Measurements from ENCODE around the gene P4HA3.
"Not testable (repeated sequence)": the region's sequence is repeated elsewhere in the genome, so short reads cannot be mapped to it uniquely, and the experiment has no call there.

The P4HA3 gene

DNA sequence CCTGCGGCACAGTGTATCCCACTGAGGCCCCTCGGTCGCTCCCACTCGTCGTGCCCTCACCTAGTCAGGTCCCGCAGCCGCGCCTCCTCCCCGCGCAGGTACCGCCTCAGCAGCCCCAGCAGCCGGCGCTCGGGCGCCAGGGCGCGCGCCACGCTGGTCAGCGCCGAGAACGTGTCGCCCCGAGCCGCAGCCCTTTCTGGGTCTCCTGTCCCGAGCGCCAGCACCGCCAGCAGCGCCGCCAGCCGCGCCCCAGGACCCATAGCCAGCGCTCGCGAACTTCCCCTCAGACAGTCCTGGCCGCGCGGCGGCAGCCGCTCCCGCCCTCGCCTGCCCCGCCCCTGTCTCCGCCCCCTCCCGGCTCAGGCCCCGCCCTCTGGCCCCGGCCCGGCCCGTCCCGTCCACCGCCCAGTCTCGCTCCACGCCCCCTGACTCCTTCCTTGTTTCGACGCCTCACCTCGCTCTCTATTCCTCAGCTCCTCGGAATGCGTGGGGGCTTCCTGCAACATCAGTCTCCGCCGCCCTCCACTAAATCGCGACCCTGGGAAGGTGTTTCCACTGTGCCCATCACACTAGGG is at the start of gene P4HA3:
TSS of gene P4HA3 (minus strand) at position 289 of the 575 bp plus-strand sequence. CDS start at position 260, 29 bp downstream.
- DNase-seq = peak in 8 of 56 donors; percentile 1 to 63 (median 18)

DNA sequence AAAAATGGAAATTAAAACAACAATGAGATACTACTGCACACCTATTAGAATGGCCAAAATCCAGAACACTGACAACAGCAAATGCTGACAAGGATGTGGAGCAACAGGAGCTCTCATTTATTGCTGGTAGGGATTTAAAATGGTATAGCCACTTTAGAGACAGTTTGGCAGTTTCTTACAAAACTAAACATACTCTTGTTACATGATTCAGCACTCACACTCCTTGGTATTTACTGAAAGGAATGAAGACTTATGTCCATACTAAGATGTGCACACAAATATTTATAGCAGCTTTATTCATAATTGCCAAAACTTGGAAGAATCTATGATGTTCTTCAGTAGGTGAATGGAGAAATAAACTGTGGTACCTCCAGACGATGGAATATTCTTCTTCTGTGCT is 46.0 kb upstream of the P4HA3 start:
- DNase-seq = no peak

DNA sequence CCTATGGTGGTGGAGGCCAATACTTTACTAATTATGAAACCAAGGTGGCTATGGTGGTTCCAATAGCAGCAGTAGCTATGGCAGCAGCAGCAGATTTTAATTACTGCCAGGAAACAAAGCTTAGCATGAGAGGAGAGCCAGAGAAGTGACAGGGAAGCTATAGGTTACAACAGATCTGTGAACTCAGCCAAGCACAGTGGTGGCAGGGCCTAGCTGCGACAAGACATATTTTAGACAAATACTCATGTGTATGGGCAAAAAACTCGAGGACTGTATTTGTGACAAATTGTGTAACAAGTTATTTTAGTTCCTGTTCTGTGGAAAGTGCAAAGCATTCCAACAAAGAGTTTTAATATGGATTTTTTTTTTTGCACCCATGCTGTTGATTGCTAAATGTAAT is 44.2 kb upstream of the P4HA3 start:
- no peak for DNase-seq

DNA sequence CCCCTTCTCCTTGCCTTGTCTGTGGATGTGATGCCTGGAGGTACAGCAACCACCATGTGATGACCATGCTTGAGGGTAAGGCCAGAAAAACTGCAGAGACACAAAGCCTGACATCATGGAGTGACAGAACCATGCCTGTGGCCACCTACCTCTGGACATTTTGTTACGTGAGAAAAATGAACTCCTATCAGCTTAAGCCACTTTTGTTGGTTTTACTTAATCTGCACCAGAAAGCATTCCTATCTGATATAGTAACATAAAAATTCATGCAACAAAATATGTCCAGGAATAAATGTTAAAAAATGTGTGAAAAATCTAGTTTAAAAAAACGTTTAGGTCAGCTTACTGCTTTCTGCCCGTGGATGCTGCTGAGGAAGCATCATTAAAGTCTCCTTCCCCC is 42.6 kb upstream of the P4HA3 start:
- no peak for DNase-seq

GRCh38 chr11:74347381-74347780 is 35.9 kb upstream of the P4HA3 start:
- no peak for DNase-seq

- DNase-seq = no peak
Measured at GRCh38 chr11:74345420-74345819, 34.0 kb upstream of the P4HA3 start.

- DNase-seq = no peak
Measured at GRCh38 chr11:74341921-74342320, 30.5 kb upstream of the P4HA3 start.

DNA sequence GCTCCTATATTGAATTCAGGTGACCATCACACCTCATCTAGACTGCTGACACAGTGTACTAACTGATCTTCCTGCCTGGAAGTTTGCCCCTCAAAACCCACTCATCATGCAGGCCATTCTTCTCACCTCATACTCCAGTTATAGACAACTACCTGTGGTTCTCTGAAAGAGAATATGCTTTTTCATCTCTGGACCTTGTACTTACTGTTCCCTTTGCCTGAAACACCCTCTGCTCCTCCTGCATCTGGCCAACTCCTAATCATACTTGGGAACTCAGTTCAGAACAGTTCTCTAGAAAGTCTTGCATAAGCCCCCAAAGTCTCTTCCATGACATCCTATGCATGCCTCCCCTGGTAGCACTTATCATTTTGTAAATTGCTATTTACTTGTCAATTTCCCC is 28.2 kb upstream of the P4HA3 start:
- no peak for DNase-seq

DNA sequence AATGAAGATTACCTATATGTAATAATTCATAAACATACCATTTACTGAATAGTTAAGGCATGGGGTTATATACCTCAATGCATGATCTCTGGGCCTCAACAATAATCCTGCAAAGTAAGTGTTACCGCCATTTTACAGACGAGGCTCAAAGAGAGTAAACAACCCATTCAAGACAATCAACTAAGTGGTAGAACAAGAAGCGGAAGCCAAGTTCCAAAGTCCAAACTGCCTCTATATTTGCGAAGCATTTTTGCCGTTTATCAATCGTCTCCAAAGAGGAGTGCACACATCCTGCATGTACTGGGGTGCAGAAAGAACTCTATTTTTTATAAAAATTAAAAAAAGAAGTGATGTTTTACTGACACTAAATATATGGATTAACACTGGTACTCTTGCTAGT is 27.5 kb upstream of the P4HA3 start:
- no peak for DNase-seq

DNA sequence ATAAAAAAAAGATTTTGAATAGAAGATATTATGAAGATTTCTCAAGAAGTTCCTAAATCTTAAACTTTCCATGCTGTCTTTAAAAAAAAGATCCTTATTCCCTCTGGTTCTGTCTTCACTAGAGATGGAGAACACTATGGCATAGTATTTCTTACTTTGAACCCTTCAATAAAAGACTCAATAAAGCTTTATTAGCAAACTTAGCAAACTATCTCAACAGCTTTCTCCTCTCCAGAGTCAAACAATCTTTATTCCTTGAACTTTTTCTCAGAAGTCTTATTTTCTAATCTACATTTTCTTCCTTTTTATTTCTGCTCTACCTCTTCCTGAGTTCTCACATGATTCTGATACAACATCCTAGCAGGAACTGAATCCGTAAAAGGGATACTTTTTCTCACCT is 21.8 kb upstream of the P4HA3 start:
- DNase-seq = no peak

GRCh38 chr11:74332291-74332690 is 20.9 kb upstream of the P4HA3 start:
- no peak for DNase-seq

- not testable (repeated sequence) for DNase-seq
Measured at GRCh38 chr11:74331000-74331399, 19.6 kb upstream of the P4HA3 start.

DNA sequence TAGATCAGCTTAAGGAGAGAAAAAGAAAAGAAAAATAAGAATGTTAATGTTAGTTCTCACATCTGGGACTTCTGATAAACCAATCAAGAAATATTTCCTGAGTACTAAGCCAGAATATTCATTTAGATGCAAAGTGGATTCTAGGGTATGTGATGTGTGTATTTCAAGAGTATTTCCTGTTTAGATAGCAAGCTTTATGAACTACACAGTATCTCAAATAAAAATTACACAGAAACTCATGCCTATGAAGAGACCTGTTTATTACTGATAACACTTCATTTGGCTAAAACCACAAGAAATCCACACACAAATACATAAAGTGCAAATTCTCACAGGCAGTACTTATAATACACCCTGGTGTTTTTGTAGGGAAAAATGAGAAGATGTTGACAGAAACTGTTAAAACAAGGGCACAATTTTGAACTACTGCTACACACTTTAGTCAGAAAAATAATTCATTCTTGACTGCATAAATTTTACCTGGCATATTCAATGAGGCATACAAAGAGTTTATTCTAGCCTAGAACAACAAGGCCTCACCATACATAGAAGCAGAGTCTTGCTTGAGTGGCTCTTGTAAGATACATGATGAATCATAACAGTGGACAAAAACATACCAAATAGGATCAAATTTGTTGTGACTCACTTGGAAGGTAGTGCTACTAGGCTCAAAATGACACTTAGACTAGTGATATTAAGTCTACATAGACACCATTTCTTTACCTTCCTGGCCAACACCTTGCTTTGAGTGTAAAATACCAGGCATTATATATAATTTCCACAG is 18.8 kb upstream of the P4HA3 start:
- DNase-seq = no peak

- no peak for DNase-seq
Measured at GRCh38 chr11:74327076-74327475, 15.6 kb upstream of the P4HA3 start.

- no peak for DNase-seq
Measured at GRCh38 chr11:74326665-74327064, 15.2 kb upstream of the P4HA3 start.

DNA sequence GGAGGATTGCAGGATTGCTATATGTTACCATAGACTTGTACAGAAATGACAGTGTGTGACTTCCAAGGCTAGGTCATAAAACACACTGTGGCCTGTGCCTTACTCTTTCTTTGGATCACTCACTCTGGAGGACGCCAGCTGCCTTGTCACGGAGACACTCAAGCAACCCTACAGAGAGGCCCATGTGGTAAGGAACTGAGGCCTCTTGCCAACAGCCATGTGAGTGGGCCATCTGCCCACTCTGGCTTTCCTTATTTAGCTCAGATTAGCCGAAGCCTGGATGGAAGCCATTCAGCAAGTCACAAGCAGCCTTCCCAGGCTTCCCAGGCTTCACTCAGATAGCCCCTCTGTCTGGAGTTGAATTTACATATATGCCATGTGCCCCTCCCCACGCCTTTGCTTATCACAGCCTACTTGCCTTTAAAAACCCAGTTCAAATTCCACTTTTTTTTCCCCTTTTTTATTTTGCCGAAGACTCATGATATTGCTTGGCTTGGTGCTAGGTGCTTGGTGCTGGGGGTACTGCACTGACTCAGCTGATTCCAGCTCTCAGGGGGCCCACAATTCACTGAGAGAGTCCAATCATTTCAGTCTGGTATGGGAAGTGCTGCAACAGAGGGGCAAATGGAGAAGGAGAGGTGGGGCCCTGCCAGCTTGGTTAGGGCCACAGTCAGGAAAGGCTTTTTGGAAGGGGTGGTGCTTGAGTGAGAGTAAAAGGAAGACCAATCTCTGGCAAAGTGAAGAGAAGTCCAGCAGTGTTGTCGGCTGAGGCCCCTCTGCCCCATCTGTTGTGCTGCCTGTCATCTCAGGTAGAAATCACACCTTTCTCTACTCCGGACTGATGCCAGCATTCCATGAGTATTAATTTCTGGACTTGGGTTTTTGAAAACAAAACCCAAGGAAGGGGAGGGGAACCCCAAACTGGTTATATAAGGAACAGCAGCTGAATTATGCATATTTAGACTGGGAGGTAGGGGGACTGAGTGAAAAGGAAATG is 14.5 kb upstream of the P4HA3 start:
- DNase-seq = peak in 43 of 56 donors; percentile 6 to 71 (median 33)

DNA sequence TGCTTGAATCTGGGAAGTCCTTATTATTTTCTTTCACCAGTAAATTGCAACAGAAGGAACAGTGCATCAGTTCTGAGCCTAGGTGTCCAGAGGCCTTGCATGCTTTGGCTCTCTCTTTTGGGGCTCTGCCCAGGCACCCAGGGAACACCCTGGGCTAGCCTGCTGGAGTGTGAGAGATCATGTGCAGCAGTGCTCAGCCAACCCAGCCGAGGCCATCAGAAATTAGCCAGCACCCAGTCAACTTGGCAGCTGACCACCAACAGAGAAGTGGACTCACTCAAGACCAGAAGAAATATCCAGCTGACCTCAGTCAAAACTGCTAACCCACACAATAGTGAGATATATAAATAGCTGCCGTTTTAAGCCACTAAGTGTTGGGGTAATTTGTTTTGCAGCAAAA is 11.2 kb upstream of the P4HA3 start:
- DNase-seq = peak in 1 of 56 donors; percentile 11

- DNase-seq = no peak
Measured at GRCh38 chr11:74321487-74322188, 10.2 kb upstream of the P4HA3 start.

DNA sequence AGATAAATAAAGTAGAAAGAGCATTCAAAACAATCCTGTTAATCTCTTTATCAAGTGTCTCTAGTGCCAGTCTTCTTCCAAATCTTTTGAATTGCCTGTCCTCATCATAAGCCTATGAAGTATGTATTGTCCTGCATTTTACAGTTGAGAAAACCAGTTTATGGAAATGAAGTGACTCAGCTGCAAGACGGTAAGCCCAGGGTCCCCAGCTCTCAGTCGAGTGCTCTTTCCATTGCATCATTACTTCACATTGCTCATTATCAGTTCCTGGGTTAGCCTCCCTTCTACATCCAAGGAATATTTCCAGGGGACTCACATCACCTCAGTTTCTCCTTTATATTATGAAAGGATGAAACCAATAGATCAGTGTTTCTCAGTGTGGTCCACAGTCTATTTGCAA is 9.1 kb upstream of the P4HA3 start:
- no peak for DNase-seq

- no peak for DNase-seq
Measured at GRCh38 chr11:74319139-74319816, 7.8 kb upstream of the P4HA3 start.

Data from nucleus accumbens (tissue), 56 donors.